NCI-H82 (cell line): Measurements from ENCODE around the gene ATXN3L.
"Not testable (repeated sequence)": the region's sequence is repeated elsewhere in the genome, so short reads cannot be mapped to it uniquely, and the experiment has no call there.

ENCODE experiments used
- DNase-seq: peaks from one replicate; lab custom pipeline; 2025; lab: John Stamatoyannopoulos, UW

The ATXN3L gene

GRCh38 chrX:13305108-13305507, 14.7 kb downstream of the ATXN3L start:
- no peak for DNase-seq

- no peak for DNase-seq
These were observed 15.8 kb downstream of the ATXN3L start for GRCh38 chrX:13304052-13304451.

GRCh38 chrX:13303248-13303647, 16.6 kb downstream of the ATXN3L start:
- not testable (repeated sequence) for DNase-seq

- no peak for DNase-seq
These were observed 21.0 kb downstream of the ATXN3L start for GRCh38 chrX:13298836-13299235.

- no peak for DNase-seq
These were observed 24.0 kb downstream of the ATXN3L start for GRCh38 chrX:13295841-13296240.

- no peak for DNase-seq
These were observed 26.2 kb downstream of the ATXN3L start for GRCh38 chrX:13293700-13294099.

GRCh38 chrX:13290891-13291614, 28.8 kb downstream of the ATXN3L start:
- no peak for DNase-seq

GRCh38 chrX:13288671-13289070, 31.2 kb downstream of the ATXN3L start:
- no peak for DNase-seq

- no peak for DNase-seq
These were observed 32.0 kb downstream of the ATXN3L start for GRCh38 chrX:13287816-13288215.

- no peak for DNase-seq
These were observed 34.2 kb downstream of the ATXN3L start for GRCh38 chrX:13285693-13286092.

- no peak for DNase-seq
These were observed 34.6 kb downstream of the ATXN3L start for GRCh38 chrX:13285229-13285628.

GRCh38 chrX:13284570-13284969, 35.3 kb downstream of the ATXN3L start:
- DNase-seq, result no peak

GRCh38 chrX:13283950-13284546, 35.8 kb downstream of the ATXN3L start:
- no peak for DNase-seq

- DNase-seq, result no peak
These were observed 36.3 kb downstream of the ATXN3L start for GRCh38 chrX:13283512-13283911.

GRCh38 chrX:13281289-13281688, 38.6 kb downstream of the ATXN3L start:
- DNase-seq, result no peak

- DNase-seq, result no peak
These were observed 40.4 kb downstream of the ATXN3L start for GRCh38 chrX:13279279-13280018.

GRCh38 chrX:13277539-13277938, 42.3 kb downstream of the ATXN3L start:
- no peak for DNase-seq

- DNase-seq, result no peak
These were observed 42.9 kb downstream of the ATXN3L start for GRCh38 chrX:13276991-13277390.

GRCh38 chrX:13275031-13275430, 44.8 kb downstream of the ATXN3L start:
- no peak for DNase-seq

GRCh38 chrX:13272426-13272825, 47.4 kb downstream of the ATXN3L start:
- no peak for DNase-seq

GRCh38 chrX:13271511-13271910, 48.3 kb downstream of the ATXN3L start:
- no peak for DNase-seq

GRCh38 chrX:13270360-13270759, 49.5 kb downstream of the ATXN3L start:
- no peak for DNase-seq

GRCh38 chrX:13268874-13269273, 51.0 kb downstream of the ATXN3L start:
- no peak for DNase-seq
